ENCODE measurements around the gene INSYN1.

The INSYN1 gene

DNA sequence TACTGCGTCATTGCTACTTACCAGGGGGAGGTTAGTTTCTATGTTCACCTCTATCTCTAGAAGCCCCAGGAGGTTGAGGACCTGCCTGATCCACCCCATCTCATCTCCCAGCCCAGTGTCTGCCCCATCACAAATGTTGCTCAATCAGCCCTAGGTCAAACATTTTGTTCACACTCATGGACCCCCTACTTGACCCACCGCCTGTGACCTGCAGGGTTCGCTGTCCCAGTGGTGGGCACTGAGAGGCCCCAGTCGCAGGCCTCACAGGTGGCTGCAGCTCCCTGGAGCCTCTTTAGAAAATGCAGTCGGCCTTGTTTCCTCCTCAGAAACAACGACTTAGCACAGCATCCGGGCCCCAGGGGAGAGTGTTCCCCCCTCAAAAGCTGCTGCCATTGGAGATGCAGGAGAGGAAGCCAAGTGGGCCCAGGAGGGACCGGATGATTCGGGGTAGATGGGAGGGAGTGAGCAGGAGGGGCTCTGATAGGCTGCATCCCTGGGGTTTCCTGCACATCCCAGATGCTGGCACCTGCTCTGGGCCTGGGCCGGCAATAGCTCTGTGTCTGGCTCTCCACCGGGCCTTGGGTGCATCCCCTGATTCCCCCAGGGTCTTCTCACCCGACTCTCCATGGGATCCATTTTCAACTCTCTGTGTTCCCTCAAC is 18.4 kb upstream of the INSYN1 start:
- Histone ChIP-seq H3K27ac (ENCODE audit: insufficient read depth, low read depth, low read length, poor library complexity, severe bottlenecking) (no peak overlapping the region), H3K4me3 (ENCODE audit: insufficient read depth, low read depth, low read length) (no peak overlapping the region), H3K9me3 (ENCODE audit: control insufficient read depth, low read length) (no peaks in the 10 kb centered on the region), H3K4me1 (ENCODE audit: control insufficient read depth, insufficient read depth, low read length) (peaks cover 19% of the 10 kb centered on the region), H3K27me3 (ENCODE audit: control insufficient read depth, insufficient read depth, low read length, poor library complexity, severe bottlenecking) (no peaks in the 10 kb centered on the region), H3K36me3 (ENCODE audit: control insufficient read depth, insufficient read depth, low read length) (no peaks in the 10 kb centered on the region)
- WGBS, 2 experiments: 71 to 76% methylated on average over 12 of the region's 12 CpGs

DNA sequence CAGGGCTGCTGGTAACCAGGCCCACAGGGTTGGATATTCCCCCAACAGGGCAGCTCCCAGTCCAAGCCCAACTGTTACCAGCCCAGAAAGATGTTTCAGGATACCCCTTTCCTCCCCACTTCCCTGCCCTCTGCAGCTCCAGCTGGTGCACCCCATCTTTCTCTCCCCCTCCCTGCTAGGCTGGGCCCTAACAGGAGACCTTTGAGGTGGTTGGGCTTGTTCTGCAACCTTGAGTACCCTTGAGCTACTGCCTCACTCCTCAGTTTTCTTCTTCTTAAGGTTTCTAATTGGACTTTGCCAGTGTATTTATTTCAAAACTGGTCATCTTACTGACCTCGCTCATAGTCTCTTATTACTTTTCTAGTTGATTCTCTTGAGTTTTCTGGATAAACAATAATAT is 16.9 kb upstream of the INSYN1 start:
- Histone ChIP-seq H3K4me3 (ENCODE audit: insufficient read depth, low read depth, low read length) (no peak overlapping the region), H3K9me3 (ENCODE audit: control insufficient read depth, low read length) (no peaks in the 10 kb centered on the region), H3K27ac (ENCODE audit: insufficient read depth, low read depth, low read length, poor library complexity, severe bottlenecking) (no peak overlapping the region), H3K36me3 (ENCODE audit: control insufficient read depth, insufficient read depth, low read length) (no peaks in the 10 kb centered on the region), H3K4me1 (ENCODE audit: control insufficient read depth, insufficient read depth, low read length) (peaks cover 17% of the 10 kb centered on the region), H3K27me3 (ENCODE audit: control insufficient read depth, insufficient read depth, low read length, poor library complexity, severe bottlenecking) (no peaks in the 10 kb centered on the region)
- 100% methylated on average over 1 of the region's 1 CpG for WGBS, 2 experiments

DNA sequence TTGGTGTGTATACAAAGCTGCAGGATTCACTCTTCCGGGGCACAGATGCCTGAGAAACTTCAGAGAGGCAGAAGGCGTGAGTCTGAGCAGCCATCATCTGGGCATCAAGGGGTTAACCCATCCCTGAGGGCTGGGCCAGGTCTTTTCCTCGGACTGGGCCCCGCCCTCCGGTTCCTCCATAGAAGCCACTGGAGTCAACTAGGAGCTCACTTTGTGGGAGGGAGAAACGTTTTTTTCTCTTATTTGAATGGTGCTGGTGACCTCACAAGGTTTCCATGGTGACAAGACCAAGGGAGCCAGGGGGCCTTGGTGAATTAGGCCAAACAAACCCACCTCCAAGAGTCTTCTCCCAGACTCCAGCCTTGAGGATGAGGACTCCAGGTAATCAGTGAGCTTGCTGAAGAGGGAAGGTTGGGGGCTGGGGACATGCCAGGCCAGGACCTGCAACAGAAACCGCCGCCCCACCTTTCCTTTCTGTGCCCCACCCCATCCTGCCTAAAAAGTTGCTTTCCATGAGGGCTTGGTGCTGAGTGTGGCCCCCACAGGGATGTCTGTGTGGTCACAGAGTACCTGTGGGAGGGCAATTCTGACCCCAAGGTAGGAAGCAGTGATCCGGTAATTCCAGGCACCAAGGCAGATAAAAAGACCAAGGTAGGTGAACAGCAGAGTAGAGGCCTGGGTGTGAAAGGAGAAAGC is 14.8 kb upstream of the INSYN1 start:
- H3K27me3 ChIP-seq (ENCODE audit: control insufficient read depth, insufficient read depth, low read length, poor library complexity, severe bottlenecking): no peaks in the 10 kb centered on the region

DNA sequence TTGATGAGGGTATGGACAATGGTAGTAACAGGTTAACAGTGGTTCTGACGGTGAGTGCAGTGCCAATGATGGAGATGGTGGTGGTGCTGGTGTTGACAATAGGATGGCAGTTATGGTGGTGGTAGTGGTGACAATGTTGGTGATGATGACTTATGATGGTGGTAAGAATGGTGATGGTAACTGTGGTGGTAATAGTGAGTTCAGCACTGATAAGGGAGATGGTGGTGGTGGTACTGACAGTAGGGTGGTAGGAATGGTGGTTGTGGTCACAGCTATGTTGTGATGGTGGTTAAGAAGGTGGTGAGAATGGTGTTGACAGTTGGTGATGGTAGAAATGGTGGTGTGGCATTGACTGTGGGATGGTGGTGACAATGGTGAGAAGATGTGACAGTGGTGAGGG is 13.4 kb upstream of the INSYN1 start:
- H3K27me3 ChIP-seq (ENCODE audit: control insufficient read depth, insufficient read depth, low read length, poor library complexity, severe bottlenecking): no peaks in the 10 kb centered on the region
- no peaks in the 10 kb centered on the region for H3K9me3 ChIP-seq (ENCODE audit: control insufficient read depth, low read length)
- WGBS, 2 experiments: 97 to 98% methylated on average over 1 of the region's 1 CpG
- no peak overlapping the region for H3K27ac ChIP-seq (ENCODE audit: insufficient read depth, low read depth, low read length, poor library complexity, severe bottlenecking)
- no peak overlapping the region for H3K4me3 ChIP-seq (ENCODE audit: insufficient read depth, low read depth, low read length)
- no peaks in the 10 kb centered on the region for H3K36me3 ChIP-seq (ENCODE audit: control insufficient read depth, insufficient read depth, low read length)
- peaks cover 6% of the 10 kb centered on the region for H3K4me1 ChIP-seq (ENCODE audit: control insufficient read depth, insufficient read depth, low read length)

More for the DNA sequence above, 14.8 kb upstream of the INSYN1 start:
- 37 to 42% methylated on average over 9 of the region's 9 CpGs for WGBS, 2 experiments
- H3K9me3 ChIP-seq (ENCODE audit: control insufficient read depth, low read length): no peaks in the 10 kb centered on the region
- H3K4me1 ChIP-seq (ENCODE audit: control insufficient read depth, insufficient read depth, low read length): peaks cover 6% of the 10 kb centered on the region
- H3K36me3 ChIP-seq (ENCODE audit: control insufficient read depth, insufficient read depth, low read length): no peaks in the 10 kb centered on the region
- H3K27ac ChIP-seq (ENCODE audit: insufficient read depth, low read depth, low read length, poor library complexity, severe bottlenecking): no peak overlapping the region
- H3K4me3 ChIP-seq (ENCODE audit: insufficient read depth, low read depth, low read length): no peak overlapping the region

DNA sequence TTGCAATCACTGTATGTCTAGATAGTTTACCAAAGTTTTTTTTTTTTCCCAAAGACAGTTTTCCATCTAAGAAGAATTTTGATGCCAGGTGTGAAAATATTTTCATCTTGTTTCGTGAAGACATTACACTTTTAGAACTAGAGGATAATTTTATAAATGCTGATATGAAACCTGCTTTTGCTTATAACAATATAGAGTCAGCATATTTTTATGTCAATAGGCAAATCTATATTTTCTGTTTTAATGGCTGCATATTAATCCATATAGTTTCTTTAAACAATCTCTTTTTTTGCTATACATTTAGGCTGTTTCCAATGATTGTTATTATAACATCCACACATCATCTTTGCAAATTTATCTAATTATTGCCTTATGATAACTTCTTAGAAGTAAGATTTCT is 12.6 kb upstream of the INSYN1 start:
- Histone ChIP-seq H3K4me3 (ENCODE audit: insufficient read depth, low read depth, low read length) (no peak overlapping the region), H3K4me1 (ENCODE audit: control insufficient read depth, insufficient read depth, low read length) (peaks cover 6% of the 10 kb centered on the region), H3K27me3 (ENCODE audit: control insufficient read depth, insufficient read depth, low read length, poor library complexity, severe bottlenecking) (no peaks in the 10 kb centered on the region), H3K27ac (ENCODE audit: insufficient read depth, low read depth, low read length, poor library complexity, severe bottlenecking) (no peak overlapping the region), H3K36me3 (ENCODE audit: control insufficient read depth, insufficient read depth, low read length) (no peaks in the 10 kb centered on the region), H3K9me3 (ENCODE audit: control insufficient read depth, low read length) (no peaks in the 10 kb centered on the region)
- WGBS, 2 experiments: no CpG with 5 or more reads among the region's 1 CpG

DNA sequence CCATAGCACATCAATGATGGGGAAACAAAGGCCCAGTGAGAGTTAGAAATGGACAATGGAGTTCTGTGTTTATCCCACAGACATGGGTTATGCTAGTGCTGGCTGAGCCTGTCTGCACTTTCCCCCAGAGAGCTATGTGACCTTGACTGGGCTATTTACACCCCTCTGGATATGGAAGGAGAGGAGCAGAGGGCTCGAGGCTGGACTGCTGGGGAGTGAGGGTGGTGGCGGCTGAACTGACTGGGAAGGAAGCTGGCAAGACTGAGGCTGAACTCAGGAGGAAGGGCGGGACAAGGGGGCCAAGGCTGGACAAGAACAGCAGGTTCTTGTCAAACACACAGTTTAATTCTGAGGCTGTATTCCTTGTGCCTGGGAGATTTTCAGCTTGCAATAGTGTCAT is 10.8 kb upstream of the INSYN1 start:
- Histone ChIP-seq H3K27me3 (ENCODE audit: control insufficient read depth, insufficient read depth, low read length, poor library complexity, severe bottlenecking) (no peaks in the 10 kb centered on the region), H3K4me3 (ENCODE audit: insufficient read depth, low read depth, low read length) (no peak overlapping the region), H3K9me3 (ENCODE audit: control insufficient read depth, low read length) (no peaks in the 10 kb centered on the region), H3K4me1 (ENCODE audit: control insufficient read depth, insufficient read depth, low read length) (peaks cover 6% of the 10 kb centered on the region), H3K27ac (ENCODE audit: insufficient read depth, low read depth, low read length, poor library complexity, severe bottlenecking) (no peak overlapping the region), H3K36me3 (ENCODE audit: control insufficient read depth, insufficient read depth, low read length) (no peaks in the 10 kb centered on the region)
- WGBS, 2 experiments: 81 to 86% methylated on average over 3 of the region's 3 CpGs

DNA sequence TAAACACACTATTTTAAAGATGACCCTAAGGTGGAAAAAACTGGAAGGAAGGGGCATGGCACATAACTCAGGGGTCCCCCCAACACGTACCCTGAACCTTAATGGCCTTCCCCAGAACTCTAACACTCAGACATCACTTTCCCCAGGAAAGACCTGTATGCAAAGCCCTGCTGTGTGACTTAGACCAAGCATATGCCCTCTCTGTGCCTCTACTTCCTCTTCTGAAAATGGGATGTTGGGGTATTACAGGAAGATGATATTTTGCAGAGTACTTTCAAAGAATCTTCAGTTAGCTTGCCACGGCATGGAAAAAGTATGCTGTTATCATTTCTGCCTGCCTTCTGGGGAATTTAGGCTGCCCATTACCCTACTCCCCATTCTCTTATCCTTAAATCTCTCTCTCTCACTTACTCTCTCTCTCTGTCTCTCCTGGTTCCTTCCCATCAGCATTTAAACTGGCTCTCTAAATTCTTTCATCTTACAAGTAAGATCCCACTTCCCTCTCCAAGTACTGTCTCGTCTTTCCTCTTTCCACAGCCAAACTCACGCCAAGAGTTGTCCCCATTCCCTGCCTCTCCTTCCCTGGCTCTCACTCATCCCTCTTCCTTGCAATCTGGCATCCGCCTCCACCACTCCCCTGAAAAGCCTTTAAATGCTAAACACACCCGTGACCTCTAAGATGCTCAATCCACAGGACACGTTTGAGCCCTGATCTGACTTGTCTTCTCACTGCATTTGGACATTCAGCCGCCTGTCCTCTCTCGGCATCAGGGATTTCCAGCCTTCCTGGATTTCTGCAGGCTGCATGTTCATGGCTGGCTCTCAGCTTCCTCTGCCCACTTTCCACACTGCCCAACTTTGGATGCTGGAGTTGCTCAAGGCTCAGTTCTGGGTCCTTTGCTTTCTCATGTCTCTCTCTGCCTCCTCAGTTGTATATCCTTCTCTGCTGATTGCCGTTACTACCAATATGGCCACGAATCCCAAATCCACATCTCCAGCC is 7.5 kb upstream of the INSYN1 start:
- Histone ChIP-seq H3K9me3 (ENCODE audit: control insufficient read depth, low read length) (no peaks in the 10 kb centered on the region), H3K4me3 (ENCODE audit: insufficient read depth, low read depth, low read length) (no peak overlapping the region), H3K27ac (ENCODE audit: insufficient read depth, low read depth, low read length, poor library complexity, severe bottlenecking) (no peak overlapping the region), H3K4me1 (ENCODE audit: control insufficient read depth, insufficient read depth, low read length) (no peaks in the 10 kb centered on the region), H3K27me3 (ENCODE audit: control insufficient read depth, insufficient read depth, low read length, poor library complexity, severe bottlenecking) (no peaks in the 10 kb centered on the region), H3K36me3 (ENCODE audit: control insufficient read depth, insufficient read depth, low read length) (no peaks in the 10 kb centered on the region)
- 67 to 69% methylated on average over 11 of the region's 11 CpGs for WGBS, 2 experiments

DNA sequence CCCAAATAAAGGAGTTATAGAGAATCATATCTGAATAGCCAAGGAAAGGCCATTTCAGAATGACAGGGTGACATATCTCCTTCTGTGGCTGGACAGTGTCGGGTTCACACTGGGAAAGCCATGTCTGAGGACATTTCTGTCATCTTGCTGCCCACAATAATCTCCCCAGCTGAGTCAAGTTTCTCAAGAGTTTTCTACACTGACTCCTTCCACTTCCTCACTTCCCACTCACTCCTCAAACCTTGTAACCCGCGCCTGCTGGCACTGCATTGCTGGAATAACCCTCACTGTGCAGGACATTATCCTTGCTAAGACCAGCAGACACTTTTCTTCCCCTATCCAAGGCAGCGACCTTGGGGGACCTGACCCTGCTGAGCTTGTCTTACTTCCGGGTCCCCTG is 5.3 kb upstream of the INSYN1 start:
- H3K9me3 ChIP-seq (ENCODE audit: control insufficient read depth, low read length): no peaks in the 10 kb centered on the region
- H3K27me3 ChIP-seq (ENCODE audit: control insufficient read depth, insufficient read depth, low read length, poor library complexity, severe bottlenecking): peaks cover 6% of the 10 kb centered on the region
- H3K4me1 ChIP-seq (ENCODE audit: control insufficient read depth, insufficient read depth, low read length): peaks cover 9% of the 10 kb centered on the region
- no peak overlapping the region for H3K27ac ChIP-seq (ENCODE audit: insufficient read depth, low read depth, low read length, poor library complexity, severe bottlenecking)
- no peaks in the 10 kb centered on the region for H3K36me3 ChIP-seq (ENCODE audit: control insufficient read depth, insufficient read depth, low read length)
- no peak overlapping the region for H3K4me3 ChIP-seq (ENCODE audit: insufficient read depth, low read depth, low read length)
- 89 to 91% methylated on average over 5 of the region's 5 CpGs for WGBS, 2 experiments

DNA sequence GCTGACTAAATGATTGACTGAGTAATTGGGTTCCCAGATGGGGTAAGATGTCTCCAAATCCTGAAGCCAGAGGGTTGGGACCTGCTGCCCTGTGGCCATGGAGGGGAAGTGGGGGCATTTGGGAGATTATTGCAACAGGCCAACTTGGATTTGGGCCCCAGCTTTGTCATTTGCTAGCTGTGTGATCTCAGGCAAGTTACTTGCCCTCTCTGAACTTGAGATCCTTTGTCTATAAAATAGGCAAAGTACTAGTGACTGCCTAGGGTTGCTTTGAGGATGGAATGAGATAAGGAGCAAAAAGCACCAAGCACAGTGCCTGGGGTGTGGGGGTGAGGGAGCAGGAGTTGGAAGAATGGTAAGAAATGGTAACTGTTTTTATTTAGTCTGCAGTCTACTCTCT is 4.4 kb upstream of the INSYN1 start:
- H3K27ac ChIP-seq (ENCODE audit: insufficient read depth, low read depth, low read length, poor library complexity, severe bottlenecking): no peak overlapping the region

DNA sequence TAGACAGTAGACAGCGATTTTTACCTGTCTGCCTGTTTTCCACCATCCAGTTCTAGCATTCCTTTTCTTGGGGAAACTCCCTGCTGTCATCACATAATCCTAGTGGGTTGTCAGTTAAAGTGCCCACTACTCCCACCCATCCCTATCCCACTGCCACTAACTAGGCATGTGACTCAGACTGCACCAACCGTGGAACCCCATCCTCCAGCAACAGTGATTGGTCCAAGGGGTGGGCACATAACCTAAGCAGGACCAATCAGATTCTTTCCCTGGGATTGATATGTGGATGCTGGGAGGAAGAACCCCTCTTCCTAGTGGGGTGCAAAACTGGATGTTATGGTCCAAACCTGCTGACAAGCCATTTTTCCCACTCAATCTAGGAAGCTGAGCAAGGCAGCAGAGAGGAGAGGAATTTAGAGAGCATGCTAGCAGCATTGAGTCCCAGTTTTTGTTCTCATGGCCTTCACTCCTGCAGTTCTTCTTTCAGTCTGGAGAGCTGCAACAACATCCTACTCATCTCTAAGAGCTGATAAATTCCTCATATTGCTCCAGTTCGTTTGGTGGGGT is 3.9 kb upstream of the INSYN1 start:
- peaks cover 12% of the 10 kb centered on the region for H3K4me1 ChIP-seq (ENCODE audit: control insufficient read depth, insufficient read depth, low read length)
- H3K9me3 ChIP-seq (ENCODE audit: control insufficient read depth, low read length): no peaks in the 10 kb centered on the region
- no peak overlapping the region for H3K4me3 ChIP-seq (ENCODE audit: insufficient read depth, low read depth, low read length)
- no peaks in the 10 kb centered on the region for H3K36me3 ChIP-seq (ENCODE audit: control insufficient read depth, insufficient read depth, low read length)
- H3K27me3 ChIP-seq (ENCODE audit: control insufficient read depth, insufficient read depth, low read length, poor library complexity, severe bottlenecking): peaks cover 20% of the 10 kb centered on the region
- H3K27ac ChIP-seq (ENCODE audit: insufficient read depth, low read depth, low read length, poor library complexity, severe bottlenecking): no peak overlapping the region
- 81 to 89% methylated on average over 3 of the region's 3 CpGs for WGBS, 2 experiments

More for the DNA sequence above, 4.4 kb upstream of the INSYN1 start:
- peaks cover 11% of the 10 kb centered on the region for H3K4me1 ChIP-seq (ENCODE audit: control insufficient read depth, insufficient read depth, low read length)
- no peaks in the 10 kb centered on the region for H3K36me3 ChIP-seq (ENCODE audit: control insufficient read depth, insufficient read depth, low read length)
- H3K27me3 ChIP-seq (ENCODE audit: control insufficient read depth, insufficient read depth, low read length, poor library complexity, severe bottlenecking): peaks cover 14% of the 10 kb centered on the region
- no peaks in the 10 kb centered on the region for H3K9me3 ChIP-seq (ENCODE audit: control insufficient read depth, low read length)
- H3K4me3 ChIP-seq (ENCODE audit: insufficient read depth, low read depth, low read length): no peak overlapping the region

Data from ectodermal cell (in vitro differentiated cells).